SHP77 treated with DMSO at 0.1 percent for 48 hours (cell line): Measurements from ENCODE around the gene CTSE.

ENCODE experiments used
- DNase-seq: peaks from one replicate; lab custom pipeline; 2025; lab: John Stamatoyannopoulos, UW

Gene CTSE

DNA sequence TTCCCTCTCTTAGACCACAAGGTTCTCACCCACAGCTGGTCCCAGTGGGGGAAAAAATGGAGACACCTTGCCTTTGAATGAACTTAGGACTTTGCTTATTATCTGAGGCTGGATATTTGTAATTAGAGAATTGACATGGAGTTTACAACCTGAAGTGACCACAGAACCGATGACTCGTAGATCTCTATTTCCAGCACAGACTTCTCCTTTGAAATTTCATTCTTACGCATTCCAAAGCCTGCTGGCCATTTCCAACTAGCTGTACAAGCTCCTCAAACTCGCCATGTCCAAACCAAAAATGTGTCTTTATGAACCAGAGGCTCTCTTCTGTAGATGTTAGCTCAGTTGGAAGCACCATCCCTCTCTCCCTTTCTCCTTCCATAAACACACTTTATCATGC lies 32.5 kb downstream of the CTSE start:
- no peak for DNase-seq

- no peak for DNase-seq
Measured at GRCh38 chr1:205990226-205990625, 33.5 kb downstream of the CTSE start.

GRCh38 chr1:205989786-205990185 lies 33.9 kb downstream of the CTSE start:
- no peak for DNase-seq

GRCh38 chr1:205988585-205988995 lies 35.1 kb downstream of the CTSE start:
- no peak for DNase-seq

GRCh38 chr1:205986861-205987260 lies 36.8 kb downstream of the CTSE start:
- DNase-seq = no peak

DNA sequence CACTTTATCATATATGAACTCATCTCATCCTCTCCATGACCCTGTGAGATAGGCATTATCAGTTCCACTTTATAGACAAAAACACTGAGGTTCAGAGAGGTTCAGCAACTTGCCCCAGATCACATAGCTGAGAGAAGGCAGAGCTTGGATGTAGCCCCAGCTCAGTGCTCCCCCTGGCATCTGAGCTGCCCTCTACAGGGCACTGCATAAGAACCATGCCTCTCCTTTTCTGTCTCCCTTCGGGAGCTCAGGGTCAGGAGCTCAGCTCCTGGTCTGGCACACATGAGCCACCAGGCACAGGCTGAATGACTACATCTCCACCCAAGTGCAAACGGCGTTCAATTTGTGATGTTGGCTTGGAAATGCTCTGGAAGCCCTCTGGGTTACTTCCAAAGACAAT lies 37.4 kb downstream of the CTSE start:
- no peak for DNase-seq

GRCh38 chr1:205985330-205986005 lies 38.2 kb downstream of the CTSE start:
- no peak for DNase-seq

DNA sequence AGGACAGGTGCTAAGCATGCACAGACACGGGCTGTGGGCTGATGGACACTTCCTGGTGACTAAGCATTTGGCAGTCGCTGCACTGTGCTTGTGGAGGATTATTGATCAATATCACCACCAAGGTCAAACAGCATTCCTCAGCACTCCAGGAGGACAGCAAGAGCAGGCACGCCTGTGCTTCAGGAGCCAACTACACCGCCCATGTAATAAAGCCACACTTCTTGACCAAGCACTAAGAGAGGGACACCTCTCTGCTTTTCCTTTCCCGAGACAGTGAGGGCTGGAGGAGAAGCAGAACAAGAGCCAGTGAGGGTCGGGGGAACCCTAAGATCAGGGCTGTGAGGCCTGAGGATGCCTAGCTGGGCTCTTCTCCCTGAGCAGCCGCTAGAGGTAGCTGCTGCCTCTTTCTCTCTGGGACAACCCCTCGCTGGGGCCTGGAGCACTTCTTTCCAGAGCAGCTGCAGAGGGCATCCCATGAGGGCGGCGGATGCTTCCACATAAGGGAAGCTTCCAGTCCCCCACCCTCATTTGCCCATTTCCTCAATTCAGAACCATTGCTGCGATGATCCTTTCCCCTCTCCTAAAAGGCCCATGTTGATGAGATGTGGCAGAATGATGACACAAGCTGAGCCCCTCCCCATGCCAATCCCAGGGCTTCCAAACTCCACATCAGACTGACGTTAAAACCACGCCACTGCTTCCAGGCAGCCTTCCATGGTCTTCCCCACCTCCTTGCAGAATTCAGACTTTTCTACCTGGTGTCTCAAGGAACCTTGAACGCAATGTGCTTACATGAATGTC lies 39.6 kb downstream of the CTSE start:
- peak; percentile 13 for DNase-seq

GRCh38 chr1:205981257-205981656 lies 42.4 kb downstream of the CTSE start:
- no peak for DNase-seq

- no peak for DNase-seq
Measured at GRCh38 chr1:205980237-205980870, 43.3 kb downstream of the CTSE start.

GRCh38 chr1:205979301-205979700 lies 44.4 kb downstream of the CTSE start:
- DNase-seq = no peak

GRCh38 chr1:205978676-205979075 lies 45.0 kb downstream of the CTSE start:
- DNase-seq = no peak

- DNase-seq = peak; percentile 27
Measured at GRCh38 chr1:205977402-205978014, 46.2 kb downstream of the CTSE start.

- DNase-seq = no peak
Measured at GRCh38 chr1:205976708-205977401, 46.8 kb downstream of the CTSE start.

DNA sequence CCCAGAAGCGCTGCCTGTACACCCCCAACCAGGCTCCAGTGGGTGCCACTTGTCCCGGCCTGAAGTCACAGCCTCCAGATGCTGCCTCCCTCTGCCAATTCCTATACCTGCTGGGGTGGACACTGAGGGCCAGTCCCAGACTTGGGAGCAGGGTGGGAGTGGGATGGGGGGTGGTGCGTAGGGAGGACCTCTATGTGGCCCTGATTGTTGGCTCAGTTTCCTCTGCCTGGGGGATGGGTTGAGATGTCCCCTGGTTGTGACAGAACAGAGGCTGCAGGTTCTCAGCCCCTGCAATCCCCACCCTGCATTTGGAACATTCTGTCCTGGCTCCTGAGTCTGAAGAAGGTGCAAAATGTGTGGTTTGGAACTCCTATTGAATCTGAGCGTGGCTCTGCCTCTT lies 47.7 kb downstream of the CTSE start:
- DNase-seq = no peak

DNA sequence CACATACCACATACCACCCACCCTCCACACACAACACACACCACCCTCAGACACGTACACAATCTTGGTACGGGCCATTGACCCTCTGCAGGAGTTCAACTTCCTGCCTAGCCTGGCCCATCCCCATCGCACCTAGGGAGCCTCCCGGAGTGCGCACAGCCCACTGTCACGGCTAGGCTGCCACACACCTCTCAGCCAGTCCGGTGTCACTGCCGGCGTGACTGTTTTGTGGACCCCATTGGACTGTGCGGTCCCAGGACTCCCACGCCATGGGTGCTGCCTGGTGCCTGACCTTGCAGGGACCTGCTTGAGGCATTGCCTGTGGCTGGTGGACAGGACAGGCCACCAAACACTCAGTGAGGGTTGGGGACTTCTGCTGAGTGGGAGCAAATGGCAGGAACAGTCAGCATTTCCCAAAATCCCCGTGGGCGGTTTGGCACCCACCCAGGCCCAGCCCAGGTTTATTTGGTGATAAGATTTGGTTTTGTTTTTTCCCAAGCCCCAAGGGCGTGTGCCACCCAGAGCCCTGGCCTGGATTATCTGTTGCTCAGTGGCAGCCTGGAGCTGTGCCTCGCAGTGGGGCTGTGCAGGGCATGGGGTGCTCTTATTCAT lies 48.2 kb downstream of the CTSE start:
- DNase-seq = no peak

DNA sequence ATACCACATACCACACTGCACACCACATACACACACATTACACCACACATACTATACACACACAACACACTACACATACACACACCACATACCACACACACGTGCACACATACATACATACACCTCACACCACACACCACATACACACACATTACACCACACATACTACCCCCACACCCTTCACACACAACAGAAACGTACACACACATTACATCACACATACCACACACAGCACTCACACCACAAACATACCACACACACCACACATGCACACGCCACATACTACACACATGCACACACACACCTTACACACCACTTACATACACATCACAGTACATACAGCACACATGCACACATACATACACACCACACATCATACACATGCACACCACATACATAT lies 49.0 kb downstream of the CTSE start:
- no peak for DNase-seq

GRCh38 chr1:205973377-205974232 lies 50.1 kb downstream of the CTSE start:
- no peak for DNase-seq

DNA sequence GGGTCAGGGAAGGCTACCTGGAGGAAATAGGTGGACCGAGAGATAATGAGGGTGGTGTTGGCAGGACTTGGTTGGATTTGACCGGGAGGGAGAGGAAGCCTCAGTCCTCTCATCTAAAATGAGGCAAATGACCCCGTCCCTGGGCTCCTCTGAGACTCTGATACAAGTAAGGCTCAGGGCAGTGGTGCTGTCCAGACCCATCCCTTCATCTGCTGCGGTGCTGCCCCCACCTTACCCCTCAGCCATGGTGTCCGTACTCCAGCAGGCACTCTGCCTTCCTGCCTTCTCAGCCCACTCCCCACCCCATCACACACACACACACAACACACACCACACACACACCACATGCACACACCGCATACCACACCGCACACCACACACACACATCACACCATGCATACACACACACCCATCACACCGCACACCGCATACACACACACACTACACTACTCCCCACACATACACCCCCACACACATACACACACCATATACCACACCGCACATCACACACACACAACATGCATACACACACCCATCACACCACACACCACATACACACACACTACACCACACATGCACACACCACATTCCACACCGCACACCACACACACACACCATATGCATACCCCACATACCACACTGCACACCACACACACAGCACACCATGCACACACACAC lies 51.1 kb downstream of the CTSE start:
- DNase-seq = no peak

DNA sequence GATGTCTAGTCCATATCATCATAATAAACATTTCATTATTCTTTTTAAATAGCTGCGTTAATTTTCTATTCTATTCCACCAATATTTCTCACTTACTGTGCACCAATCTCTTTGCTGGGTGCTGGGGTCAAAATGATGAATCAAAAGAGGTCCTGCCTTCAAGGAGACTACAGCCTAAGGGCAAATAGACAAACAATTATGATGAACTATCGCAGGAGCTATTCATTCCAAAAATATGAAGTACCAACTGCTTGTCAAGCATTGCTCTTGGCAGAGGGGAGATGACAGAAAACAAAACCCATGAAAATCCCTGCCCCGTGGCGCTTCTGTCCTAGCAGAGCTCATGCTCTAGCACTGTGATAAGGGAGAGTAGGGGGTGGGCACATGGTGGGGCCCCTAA lies 51.6 kb downstream of the CTSE start:
- DNase-seq = no peak
